ENCODE results near the gene SLC6A20. TPM values are rescaled to one million over a fixed set of nuclear protein-coding genes. Genes with fewer than 3 reads are reported as not detected.
A peak's percentile ranks its signal among the peaks of the same experiment; 100 is the strongest.

The SLC6A20 gene
- total RNA-seq, 2 experiments from 2014 or later = not detected

DNA sequence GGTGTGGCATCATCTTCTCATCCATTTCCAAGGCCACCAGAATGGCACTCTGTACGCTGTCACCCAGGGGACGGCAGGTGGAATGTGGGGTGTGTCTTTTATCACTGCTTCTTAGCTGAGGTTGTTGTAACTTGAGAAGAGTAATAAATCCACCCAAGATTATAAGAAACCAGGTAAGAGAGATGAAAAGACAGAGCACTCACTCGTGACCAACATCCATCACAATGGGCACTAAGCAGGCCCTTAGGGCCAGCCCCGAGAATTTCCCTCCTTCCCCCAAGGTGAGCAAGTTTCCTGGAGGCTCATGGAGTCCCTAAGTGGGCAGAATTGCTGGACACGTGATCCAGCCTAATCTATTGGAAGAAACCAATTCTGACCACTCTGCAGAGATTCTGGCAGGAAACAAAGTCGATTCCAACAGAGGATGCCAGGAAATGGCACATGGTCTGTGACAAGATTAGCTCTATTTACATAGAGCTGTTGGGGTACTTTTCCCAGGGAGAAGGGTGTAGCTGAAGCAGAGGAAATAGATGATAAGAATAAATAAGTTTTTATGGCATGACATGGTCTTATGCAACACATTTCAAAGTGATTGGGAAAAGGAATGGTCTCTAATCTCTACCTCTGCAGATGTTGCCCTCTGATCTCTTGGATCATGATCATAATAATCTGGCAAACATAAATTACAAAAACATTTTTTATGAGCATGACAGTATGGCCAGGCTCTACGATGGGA is 22.5 kb downstream of the SLC6A20 start:
- CTCF ChIA-PET = interaction anchor here (1.1 to 2.9 kb wide), 2 partner anchors 12 to 305 kb away, joined by 3 to 10 read pairs; no protein-coding TSS in a partner anchor
- ATAC-seq = no peak
- Mint-ChIP-seq H3K4me3 (no peak overlapping the region), H3K9me3 (no peaks in the 10 kb centered on the region), H3K27ac (no peak overlapping the region), H3K36me3 (ENCODE audit: low read depth) (no peaks in the 10 kb centered on the region), H3K4me1 (ENCODE audit: low read depth) (peaks cover 13% of the 10 kb centered on the region), H3K27me3 (peaks cover 9% of the 10 kb centered on the region)
- TF ChIP-seq, protein P1, sequence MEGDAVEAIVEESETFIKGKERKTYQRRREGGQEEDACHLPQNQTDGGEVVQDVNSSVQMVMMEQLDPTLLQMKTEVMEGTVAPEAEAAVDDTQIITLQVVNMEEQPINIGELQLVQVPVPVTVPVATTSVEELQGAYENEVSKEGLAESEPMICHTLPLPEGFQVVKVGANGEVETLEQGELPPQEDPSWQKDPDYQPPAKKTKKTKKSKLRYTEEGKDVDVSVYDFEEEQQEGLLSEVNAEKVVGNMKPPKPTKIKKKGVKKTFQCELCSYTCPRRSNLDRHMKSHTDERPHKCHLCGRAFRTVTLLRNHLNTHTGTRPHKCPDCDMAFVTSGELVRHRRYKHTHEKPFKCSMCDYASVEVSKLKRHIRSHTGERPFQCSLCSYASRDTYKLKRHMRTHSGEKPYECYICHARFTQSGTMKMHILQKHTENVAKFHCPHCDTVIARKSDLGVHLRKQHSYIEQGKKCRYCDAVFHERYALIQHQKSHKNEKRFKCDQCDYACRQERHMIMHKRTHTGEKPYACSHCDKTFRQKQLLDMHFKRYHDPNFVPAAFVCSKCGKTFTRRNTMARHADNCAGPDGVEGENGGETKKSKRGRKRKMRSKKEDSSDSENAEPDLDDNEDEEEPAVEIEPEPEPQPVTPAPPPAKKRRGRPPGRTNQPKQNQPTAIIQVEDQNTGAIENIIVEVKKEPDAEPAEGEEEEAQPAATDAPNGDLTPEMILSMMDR (IDR thresholded peaks at IDR 0.05) = no peak
- no peak for DNase-seq
- POLR2A ChIA-PET = no interaction called here
- intact Hi-C loops (cut with micrococcal nuclease) = no loop called here

DNA sequence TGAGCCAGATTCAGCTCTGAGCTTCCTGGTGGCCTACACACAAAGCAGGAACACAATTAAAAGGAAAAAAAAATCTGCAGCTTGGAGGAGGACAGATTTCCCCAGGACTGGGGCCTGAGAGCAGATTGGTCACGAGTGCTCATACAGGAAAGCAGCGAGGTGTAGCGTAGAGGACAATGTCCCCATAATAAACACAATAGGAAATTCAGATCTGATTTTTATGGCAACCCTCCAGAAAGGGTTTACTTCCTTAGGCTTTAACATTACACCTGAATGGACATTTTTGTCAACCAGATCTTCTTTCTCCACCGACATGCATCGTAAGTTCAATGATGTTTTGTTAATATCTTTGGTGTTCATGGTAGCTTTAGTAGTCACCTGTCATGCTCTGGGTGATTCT is 23.3 kb downstream of the SLC6A20 start:
- CTCF ChIA-PET = no interaction called here
- H3K9me3 Mint-ChIP-seq = no peaks in the 10 kb centered on the region
- POLR2A ChIA-PET = no interaction called here
- no peak overlapping the region for H3K4me3 Mint-ChIP-seq
- H3K4me1 Mint-ChIP-seq (ENCODE audit: low read depth) = peaks cover 13% of the 10 kb centered on the region
- DNase-seq (no peak), ATAC-seq (no peak)
- H3K27me3 Mint-ChIP-seq = peaks cover 9% of the 10 kb centered on the region
- no peaks in the 10 kb centered on the region for H3K36me3 Mint-ChIP-seq (ENCODE audit: low read depth)
- intact Hi-C loops (cut with micrococcal nuclease) = no loop called here
- no peak overlapping the region for H3K27ac Mint-ChIP-seq
- TF ChIP-seq, protein P1 (IDR thresholded peaks at IDR 0.05) = no peak

DNA sequence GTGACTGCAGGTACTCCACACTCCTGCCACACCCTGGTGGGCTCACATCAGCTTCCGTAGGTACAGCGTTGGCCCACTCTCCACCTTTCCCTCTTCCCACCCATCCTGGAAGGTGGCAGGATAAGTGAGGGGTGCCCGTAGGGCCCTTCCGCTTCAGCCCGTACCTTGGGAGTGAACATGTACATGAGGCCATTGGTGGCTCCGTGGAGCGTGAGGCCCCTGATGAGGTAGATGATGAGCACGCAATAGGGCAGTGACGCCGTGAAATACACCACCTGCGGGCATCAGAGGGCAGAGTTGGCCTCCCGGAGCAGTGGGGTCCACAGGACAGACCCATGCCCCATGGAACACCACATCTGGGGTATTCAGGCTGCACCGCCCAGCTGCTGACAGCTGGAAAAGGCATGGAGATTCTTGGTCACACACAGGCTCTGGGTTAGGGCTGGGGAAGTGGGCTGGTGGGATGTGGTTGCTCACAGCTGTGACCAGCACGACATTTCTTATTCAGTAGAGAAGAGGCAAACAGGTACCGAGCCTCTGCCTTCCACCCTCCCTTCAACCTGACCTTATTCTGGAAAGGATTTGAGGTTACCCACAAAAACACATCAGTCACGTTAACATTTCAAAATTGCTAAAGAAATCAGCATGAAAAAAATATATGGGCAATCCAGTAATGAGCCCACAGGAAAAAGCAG is 23.8 kb downstream of the SLC6A20 start:
- Mint-ChIP-seq H3K4me1 (ENCODE audit: low read depth) (peaks cover 13% of the 10 kb centered on the region), H3K27ac (no peak overlapping the region), H3K9me3 (peaks cover 1% of the 10 kb centered on the region), H3K27me3 (peaks cover 12% of the 10 kb centered on the region), H3K36me3 (ENCODE audit: low read depth) (no peaks in the 10 kb centered on the region), H3K4me3 (no peak overlapping the region)
- CTCF ChIA-PET = no interaction called here
- TF ChIP-seq, protein P1 (IDR thresholded peaks at IDR 0.05) = no peak
- intact Hi-C loops (cut with micrococcal nuclease) = no loop called here
- POLR2A ChIA-PET = no interaction called here
- ATAC-seq (peak; percentile 83), DNase-seq (peak; percentile 52)

DNA sequence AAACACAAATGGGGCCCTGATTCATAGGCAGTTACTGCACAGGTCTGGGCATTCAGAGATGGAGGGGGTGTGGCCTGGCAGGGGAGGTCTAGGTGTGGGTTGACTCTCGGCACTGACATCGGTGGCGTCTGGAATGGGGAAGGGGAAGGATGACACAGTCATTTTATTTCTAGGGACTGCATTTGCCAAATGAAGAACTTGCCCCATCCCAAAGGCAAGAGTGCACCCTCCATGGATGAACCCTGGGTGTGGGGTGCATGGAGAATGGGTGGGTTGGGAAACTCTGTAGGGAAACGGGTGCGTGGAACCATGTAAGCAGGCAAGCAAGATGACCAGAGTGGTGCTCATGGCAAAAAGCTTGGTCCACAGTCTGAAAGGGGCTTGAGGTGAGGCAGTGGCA is 24.5 kb downstream of the SLC6A20 start:
- CTCF ChIA-PET = no interaction called here
- Mint-ChIP-seq H3K9me3 (peaks cover 4% of the 10 kb centered on the region), H3K27me3 (peaks cover 13% of the 10 kb centered on the region), H3K27ac (no peak overlapping the region), H3K4me3 (no peak overlapping the region), H3K4me1 (ENCODE audit: low read depth) (peaks cover 13% of the 10 kb centered on the region), H3K36me3 (ENCODE audit: low read depth) (no peaks in the 10 kb centered on the region)
- TF ChIP-seq, protein P1 (IDR thresholded peaks at IDR 0.05) = no peak
- POLR2A ChIA-PET = interaction anchor here (0.5 kb wide), 1 partner anchor 53 kb away, joined by 3 read pairs; no protein-coding TSS in a partner anchor
- no peak for ATAC-seq
- no peak for DNase-seq
- intact Hi-C loops (cut with micrococcal nuclease) = no loop called here

Measured in activated CD8-positive, alpha-beta T cell treated with anti-CD3 and anti-CD28 coated beads for 36 hours (primary cell).